NCI-H2196 treated with DMSO at 0.1 percent for 48 hours (cell line): Measurements from ENCODE around the gene LMX1B.
"Not testable (repeated sequence)": the region's sequence is repeated elsewhere in the genome, so short reads cannot be mapped to it uniquely, and the experiment has no call there.

ENCODE experiments used
- DNase-seq: peaks from one replicate; lab custom pipeline; 2025; ENCODE audit not compliant: unreplicated experiment; lab: John Stamatoyannopoulos, UW

Gene LMX1B

GRCh38 chr9:126705767-126706697 lies 92.3 kb downstream of the LMX1B start:
- no peak for DNase-seq

GRCh38 chr9:126706698-126707053 lies 92.9 kb downstream of the LMX1B start:
- DNase-seq, result no peak

DNA sequence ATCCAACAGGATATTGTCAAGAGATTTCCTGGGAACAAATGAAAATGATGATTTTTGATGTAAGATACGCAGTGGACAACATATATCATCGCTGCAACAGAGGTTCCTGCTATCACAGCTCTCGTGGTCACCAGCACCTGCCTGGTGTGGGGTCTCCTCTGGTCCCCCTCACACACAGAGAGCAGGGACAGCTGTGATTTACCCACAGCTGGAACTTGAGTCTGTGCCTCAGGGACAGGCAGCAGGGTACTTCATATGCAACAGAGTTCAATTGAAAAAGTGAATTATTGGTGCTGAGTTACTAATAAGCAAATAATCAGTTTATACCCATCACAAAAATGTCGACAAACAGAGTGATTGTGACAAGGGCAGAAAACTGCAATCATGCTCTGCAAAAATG lies 93.4 kb downstream of the LMX1B start:
- DNase-seq, result no peak

DNA sequence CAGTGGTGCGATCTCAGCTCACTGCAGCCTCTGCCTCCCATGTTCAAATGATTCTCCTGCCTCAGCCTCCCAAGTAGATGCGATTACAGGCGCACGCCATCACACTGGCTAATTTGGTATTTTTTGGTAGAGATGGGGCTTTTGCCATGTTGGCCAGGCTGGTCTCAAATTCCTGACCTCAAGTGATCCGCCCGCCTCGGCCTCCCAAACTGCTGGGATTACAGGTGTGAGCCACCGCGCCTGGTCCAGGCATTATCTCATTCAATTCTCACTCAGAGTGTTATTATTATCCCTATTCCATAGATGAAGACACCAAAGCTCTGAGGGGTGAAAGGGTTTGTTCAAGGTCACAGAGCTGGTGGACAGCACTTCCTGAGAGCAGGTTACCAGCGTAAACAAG lies 94.0 kb downstream of the LMX1B start:
- DNase-seq, result not testable (repeated sequence)

GRCh38 chr9:126708178-126708577 lies 94.5 kb downstream of the LMX1B start:
- DNase-seq, result no peak

DNA sequence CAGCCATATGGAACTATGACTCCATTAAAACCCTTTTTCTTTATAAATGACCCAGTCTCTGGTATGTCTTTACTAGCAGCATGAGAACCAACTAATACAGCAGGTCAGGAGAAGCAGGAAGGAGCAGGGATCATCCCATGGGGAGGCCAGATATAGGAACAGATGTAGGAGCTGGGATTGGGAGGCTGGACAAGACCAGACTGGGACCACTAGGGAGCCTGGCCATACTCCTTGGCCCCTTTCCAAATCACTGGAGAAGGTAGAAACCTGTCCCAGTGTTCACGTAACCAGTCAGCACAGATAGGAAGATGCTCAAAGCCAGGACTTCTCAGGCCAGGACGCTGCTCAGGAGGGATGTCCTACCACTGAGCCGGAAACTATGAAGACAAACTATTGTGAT lies 95.5 kb downstream of the LMX1B start:
- no peak for DNase-seq

DNA sequence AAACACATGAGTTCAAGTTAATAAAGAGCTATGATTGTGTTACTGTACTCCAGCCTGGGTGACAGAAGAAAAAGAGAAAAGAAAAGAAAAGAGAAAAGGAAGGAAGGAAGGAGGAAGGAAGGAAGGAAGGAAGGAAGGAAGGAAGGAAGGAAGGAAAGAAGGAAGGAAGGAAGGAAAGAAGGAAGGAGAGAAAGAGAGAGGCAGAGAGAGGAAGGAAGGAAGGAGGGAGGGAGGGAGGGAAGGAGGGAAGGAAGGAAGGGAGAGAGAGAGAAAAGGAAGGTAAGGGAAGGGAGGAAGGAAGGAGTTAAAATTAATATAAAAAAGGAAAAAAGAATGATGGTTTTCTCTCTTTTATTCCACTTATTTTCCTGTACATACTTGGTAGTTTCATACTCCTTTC lies 101.7 kb downstream of the LMX1B start:
- DNase-seq, result no peak

DNA sequence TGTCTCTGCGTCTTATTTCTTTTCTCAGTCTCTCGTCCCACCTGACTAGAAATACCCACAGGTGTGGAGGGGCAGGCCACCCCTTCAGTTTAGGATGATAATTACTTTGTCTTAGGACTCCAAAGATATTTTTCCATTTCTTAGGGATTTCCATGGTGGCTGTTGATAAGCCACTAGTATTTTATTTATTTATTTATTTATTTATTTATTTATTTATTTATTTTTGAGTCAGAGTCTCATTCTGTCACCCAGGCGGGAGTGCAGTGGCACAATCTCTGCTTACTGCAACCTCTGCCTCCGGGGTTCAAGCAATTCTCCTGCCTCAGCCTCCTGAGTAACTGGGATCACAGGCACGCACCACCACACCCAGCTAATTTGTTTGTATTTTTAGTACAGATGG lies 103.7 kb downstream of the LMX1B start:
- DNase-seq, result not testable (repeated sequence)

GRCh38 chr9:126719618-126720031 lies 105.9 kb downstream of the LMX1B start:
- peak; percentile 66 for DNase-seq

DNA sequence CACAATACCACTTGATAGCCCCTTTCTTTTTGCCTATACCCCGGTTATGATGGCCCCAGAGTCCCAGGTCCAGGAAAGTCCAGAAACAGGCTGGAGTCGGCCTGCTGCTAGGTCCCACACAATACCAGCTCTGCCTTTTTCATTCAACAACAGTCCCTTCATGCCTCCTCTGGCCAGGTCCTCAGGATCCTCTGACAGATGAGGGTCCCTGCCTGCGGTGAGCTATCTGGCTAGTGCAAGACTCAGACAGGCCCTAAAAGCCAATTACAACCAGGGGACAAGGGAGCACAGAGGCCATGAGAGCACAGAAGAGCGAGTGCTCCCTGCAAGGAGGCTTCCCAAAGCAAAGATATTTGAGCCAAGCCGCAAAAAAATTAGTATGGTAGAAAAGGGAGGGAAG lies 106.3 kb downstream of the LMX1B start:
- DNase-seq, result no peak

DNA sequence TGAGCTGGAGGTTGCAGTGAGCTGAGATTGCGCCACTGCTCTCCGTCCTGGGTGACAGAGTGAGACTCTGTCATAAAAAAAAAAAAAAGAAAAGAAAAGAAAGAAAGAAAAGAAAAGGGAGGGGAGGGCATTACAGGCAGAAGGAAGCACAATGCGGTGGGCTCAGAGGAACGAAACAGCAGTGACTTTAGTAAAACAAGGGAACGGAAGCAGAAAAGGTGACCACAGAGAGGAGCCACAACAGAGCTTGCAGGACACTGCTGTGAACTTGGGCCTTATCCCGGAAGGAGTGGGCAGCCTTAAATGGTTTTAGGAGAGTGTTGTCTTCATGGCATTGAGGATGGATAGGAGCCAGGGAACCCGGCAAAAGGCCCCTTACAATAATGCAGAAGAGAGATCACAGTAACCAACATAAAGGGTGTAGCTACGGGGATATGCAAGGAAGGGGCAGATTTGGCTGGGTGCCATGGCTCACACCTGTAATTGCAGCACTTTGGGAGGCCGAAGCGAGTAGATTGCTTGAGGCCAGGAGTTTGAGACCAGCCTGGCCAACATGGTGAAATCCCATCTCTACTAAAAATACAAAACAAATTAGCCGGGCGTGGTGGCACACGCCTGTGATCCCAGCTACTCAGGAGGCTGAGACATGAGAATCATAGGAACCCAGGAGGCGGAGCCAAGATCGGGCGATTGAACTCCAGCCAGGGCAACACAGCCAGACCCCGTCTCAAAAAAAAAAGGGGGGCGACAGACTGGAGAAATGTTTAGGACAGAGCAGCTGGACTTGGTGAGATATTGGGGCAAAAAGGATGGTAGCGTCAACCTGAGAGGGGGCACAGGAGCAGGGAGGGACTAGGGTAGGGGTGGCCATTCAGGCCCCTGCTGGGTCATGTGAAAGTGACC lies 107.2 kb downstream of the LMX1B start:
- DNase-seq, result no peak

GRCh38 chr9:126721564-126721981 lies 107.8 kb downstream of the LMX1B start:
- no peak for DNase-seq

- peak; percentile 53 for DNase-seq
Observed at GRCh38 chr9:126722252-126722921, 108.7 kb downstream of the LMX1B start.

DNA sequence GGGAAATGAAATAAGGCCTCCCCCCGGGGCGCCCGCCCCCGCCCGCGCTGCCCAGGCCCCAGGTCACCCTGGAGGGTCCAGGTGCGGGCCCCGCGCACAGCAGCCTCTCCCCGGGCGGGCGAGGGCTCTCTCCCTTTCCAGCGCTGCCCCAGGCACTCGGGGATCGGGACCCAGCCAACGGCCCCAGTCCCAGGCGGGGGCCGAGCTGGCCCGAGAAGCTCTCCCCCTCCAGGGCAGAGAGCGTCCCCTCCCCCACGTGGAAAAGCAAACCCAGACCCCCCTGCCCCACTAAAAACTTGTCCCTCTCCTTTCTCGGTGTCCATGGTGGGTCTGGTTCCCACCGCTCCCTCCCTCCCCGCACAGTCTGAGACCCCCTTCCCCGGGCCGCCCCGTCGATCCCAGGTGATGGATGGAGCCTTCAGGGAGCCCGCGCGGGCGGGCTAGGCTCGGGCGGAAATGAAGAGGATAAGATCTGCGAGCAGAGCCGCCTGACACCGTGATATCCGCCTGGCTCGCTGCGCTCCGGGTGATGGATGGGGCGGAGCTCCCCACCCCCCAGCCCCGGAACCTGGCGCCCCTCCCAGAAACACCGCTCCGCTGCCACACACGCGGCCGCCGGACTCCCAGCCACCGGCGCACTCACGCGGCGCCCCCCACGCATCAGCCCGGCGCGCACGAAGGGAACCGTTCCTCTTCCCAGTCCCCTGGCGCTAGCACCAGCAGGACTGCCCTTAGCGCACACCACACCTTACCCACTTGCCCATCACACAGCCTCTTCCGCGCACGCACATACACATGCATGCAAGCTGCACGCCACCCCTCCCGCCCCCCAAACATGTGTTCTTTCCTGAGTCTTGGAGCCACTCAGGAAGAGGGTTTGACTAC lies 109.4 kb downstream of the LMX1B start:
- DNase-seq, result peak; percentile 19

DNA sequence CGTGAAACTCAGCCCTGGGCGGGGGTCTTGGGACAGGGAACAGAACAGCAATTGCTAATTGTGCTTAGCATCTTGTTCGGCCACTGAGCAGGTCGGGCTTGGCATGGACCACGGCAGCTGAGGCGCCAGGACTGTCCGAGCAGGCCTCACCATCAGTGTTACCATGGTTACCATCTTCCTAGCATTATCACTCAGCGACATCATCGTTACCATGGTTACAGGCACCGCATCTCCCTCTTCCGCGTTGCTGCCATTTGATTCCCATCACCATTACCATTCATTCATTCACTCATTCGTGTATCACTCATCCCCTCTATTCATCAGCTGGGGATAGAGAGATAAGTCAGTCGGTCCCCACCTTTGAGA lies 110.1 kb downstream of the LMX1B start:
- peak; percentile 66 for DNase-seq

DNA sequence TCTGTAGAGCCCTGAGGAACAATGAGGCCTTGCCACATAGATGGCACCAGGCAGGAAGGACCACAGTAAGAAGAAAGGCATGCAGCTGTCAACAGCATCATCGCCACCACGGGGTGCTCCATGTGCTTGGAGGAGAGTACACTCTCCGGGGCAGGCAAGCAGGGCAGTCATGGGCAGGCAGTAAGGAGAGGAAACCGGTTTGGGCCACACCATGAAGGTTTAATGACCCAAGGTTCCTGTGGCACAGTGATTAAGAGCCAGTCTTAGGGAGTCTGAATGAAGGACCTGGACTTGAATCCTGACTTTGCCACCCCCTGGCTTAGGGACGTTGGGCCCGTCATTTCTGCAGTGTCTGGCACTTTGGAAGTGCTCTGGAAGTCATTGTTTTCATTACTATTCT lies 110.5 kb downstream of the LMX1B start:
- no peak for DNase-seq

- DNase-seq, result not testable (repeated sequence)
Observed at GRCh38 chr9:126725485-126725884, 111.8 kb downstream of the LMX1B start.

DNA sequence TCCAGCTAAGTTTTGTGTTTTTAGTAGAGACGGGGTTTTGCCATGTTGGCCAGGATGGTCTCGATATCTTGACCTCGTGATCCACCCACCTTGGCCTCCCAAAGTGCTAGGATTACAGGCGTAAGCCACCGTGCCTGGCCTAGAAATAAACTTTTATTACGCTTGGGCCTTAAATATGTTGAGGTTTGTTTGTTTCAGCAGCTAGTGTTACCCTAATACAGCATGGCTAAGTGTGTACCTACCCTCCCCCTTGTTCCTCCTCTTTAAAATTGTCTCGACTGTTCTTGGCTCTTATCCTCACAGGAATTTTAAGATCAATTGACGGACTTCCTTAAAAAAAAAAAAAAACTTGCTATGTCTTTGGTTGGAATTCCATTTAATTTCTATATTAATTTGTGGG lies 114.5 kb downstream of the LMX1B start:
- DNase-seq, result not testable (repeated sequence)

DNA sequence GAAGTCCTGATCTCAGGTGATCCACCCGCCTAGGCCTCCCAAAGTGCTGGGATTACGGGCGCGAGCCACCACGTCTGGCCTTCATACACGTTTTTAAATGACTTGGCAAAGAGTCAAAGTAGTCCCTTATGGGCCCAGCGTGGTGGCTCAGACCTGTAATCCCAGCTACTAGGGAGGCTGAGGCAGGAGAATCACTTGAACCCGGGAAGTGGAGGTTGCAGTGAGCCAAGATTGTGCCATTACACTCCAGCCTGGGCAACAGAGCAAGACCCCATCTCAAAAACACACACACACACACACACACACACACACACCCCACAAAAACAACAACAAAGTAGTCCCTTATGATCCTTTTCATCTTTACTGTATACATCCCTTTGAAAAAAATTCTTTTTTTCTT lies 116.9 kb downstream of the LMX1B start:
- DNase-seq, result not testable (repeated sequence)

DNA sequence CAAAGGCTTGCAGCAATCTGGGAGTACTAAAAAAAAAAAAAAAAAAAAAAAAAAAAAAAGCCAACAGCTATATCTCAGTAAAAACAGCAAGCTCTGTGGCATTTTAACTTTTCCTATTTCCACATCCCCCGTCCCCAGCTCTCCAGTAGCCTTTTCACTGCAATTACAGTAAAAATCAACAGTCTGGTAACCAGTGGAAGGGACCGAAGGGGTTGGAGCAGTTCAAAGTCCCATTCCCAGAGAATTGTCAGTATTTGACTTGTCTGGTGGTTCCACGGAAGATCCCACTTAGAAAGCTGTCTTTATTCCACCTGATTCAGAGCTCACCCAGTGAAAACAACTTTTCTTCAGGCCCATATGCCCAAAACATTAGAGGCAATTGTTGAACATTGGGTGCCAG lies 119.3 kb downstream of the LMX1B start:
- no peak for DNase-seq
